Neural progenitor cell (in vitro differentiated cells): ENCODE measurements around the gene CCNG1. TPM values are rescaled to one million over a fixed set of nuclear protein-coding genes. Genes with fewer than 3 reads are reported as not detected.
A peak's percentile ranks its signal among the peaks of the same experiment; 100 is the strongest.

ENCODE experiments used
- DNase-seq: peaks from one replicate; pipeline ENCODE4 v3.0.0-alpha.2; 2016; ENCODE audit warnings: low spot score
- H2AFZ ChIP-seq: fragments of 200-600 bp; sonication (generic); replicated peaks from 2 replicates; pipeline ENCODE4 v1.6.1; 2016; ENCODE audit warnings: antibody characterized with exemption
- H3F3A ChIP-seq: fragments of 200-600 bp; sonication (generic); 2 replicates; pipeline ENCODE4 v1.6.1; 2016; ENCODE audit warnings: antibody characterized with exemption, low read depth
- H3K27ac ChIP-seq: fragments of 200-600 bp; sonication (generic); 2 replicates; pipeline ENCODE4 v1.5.1; 2016; ENCODE audit warnings: mild to moderate bottlenecking
- H3K27me3 ChIP-seq: fragments of 200-600 bp; sonication (generic); 2 replicates; pipeline ENCODE4 v1.6.1; 2016; ENCODE audit warnings: mild to moderate bottlenecking, moderate library complexity
- H3K36me3 ChIP-seq: fragments of 200-600 bp; sonication (generic); 2 replicates; pipeline ENCODE4 v1.5.1; 2016
- H3K4me1 ChIP-seq: fragments of 200-600 bp; sonication (generic); 2 replicates; pipeline ENCODE4 v1.6.1; 2016; ENCODE audit warnings: mixed run types
- H3K4me2 ChIP-seq: fragments of 200-600 bp; sonication (generic); 2 replicates; pipeline ENCODE4 v1.6.1; 2016
- H3K4me3 ChIP-seq: fragments of 200-600 bp; sonication (generic); 2 replicates; pipeline ENCODE4 v1.5.1; 2016
- H3K79me2 ChIP-seq: fragments of 200-600 bp; sonication (generic); 2 replicates; pipeline ENCODE4 v1.6.1; 2016; ENCODE audit warnings: low read depth
- H3K9ac ChIP-seq: fragments of 200-600 bp; sonication (generic); 2 replicates; pipeline ENCODE4 v1.6.1; 2016
- H3K9me3 ChIP-seq: fragments of 200-600 bp; sonication (generic); 2 replicates; pipeline ENCODE4 v1.5.1; 2016; ENCODE audit warnings: low read depth
- H4K20me1 ChIP-seq: fragments of 200-600 bp; sonication (generic); 2 replicates; pipeline ENCODE4 v1.6.1; 2016; ENCODE audit warnings: low read depth
- H3K27ac Mint-ChIP-seq: 3 replicates; pipeline ENCODE4 v1.8.0; 2021; ENCODE audit warnings: mixed read lengths
- H3K27me3 Mint-ChIP-seq: 2 replicates; pipeline ENCODE4 v1.8.0; 2022; ENCODE audit warnings: low read depth, mild to moderate bottlenecking, inconsistent platforms, moderate library complexity, mixed read lengths; ENCODE audit not compliant: insufficient read depth
- H3K36me3 Mint-ChIP-seq: 3 replicates; pipeline ENCODE4 v1.8.0; 2021; ENCODE audit warnings: mixed read lengths
- H3K4me1 Mint-ChIP-seq: 3 replicates; pipeline ENCODE4 v1.8.0; 2021; ENCODE audit warnings: mixed read lengths
- H3K4me3 Mint-ChIP-seq: 3 replicates; pipeline ENCODE4 v1.8.0; 2021; ENCODE audit warnings: mild to moderate bottlenecking, moderate library complexity, mixed read lengths
- H3K9me3 Mint-ChIP-seq: 3 replicates; pipeline ENCODE4 v1.8.0; 2020; ENCODE audit warnings: mixed read lengths
- EZH2 ChIP-seq: fragments of 200-600 bp; sonication (generic); IDR thresholded peaks from 2 replicates; pipeline ENCODE4 v1.6.1; 2017; ENCODE audit warnings: antibody characterized with exemption, mild to moderate bottlenecking, moderate library complexity
- EZH2phosphoT487 ChIP-seq: fragments of 200-600 bp; sonication (generic); IDR thresholded peaks from 2 replicates; pipeline ENCODE4 v1.6.1; 2017; ENCODE audit warnings: antibody characterized with exemption
- small RNA-seq: library from RNA; depleted of rRNA; stranded (forward); fragments of <200 nt; gene quantifications from one replicate; pipeline ENCODE3, GENCODE V24; 2015
- total RNA-seq: library from RNA; depleted of rRNA; stranded (reverse); fragments of >200 nt; gene quantifications from 2 replicates; pipeline ENCODE4 v1.2.3, GENCODE V29; 2015; ENCODE audit warnings: low replicate concordance
- TF ChIP-seq, protein P1 (sequence below): fragments of 200-600 bp; sonication (generic); IDR thresholded peaks from 2 replicates; pipeline ENCODE4 v1.5.1; 2017; ENCODE audit warnings: antibody characterized with exemption, mild to moderate bottlenecking

Gene CCNG1
- total RNA-seq, 1 donor from 2014 or later, result 933 TPM

DNA sequence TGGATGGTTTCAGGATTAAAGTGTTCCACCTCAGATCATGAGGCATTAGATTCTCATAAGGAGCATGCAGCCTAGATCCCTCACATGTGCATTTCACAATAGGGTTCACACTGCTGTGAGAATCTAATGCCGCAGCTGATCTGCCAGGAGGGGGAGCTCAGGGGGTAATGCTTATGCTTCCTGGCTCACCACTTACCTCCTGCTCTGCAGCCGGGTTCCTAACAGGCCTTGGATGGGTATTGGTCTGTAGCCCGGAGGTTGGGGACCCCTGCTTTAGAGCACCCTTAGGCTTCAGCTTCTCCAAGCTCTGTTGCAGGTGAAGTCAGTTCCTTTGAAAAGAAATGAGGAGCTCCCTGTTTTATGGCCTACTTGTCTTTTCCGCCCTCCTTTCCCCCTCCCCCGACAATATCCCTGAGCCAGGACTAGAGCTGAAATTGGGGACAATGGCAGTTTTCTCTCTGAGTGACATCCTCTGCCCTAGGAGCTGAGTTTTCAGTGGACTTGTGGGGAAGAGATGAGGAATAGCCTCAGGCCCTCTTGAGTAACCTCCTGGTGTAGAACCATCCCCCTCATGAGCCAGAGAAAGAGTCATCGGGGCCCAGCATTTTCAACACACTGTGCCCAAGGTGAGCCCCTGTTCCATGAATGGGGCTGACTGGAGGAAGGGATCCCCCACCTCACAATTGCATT lies 51.8 kb downstream of the CCNG1 start:
- no peak overlapping the region for H3K4me2 ChIP-seq
- no peak for TF ChIP-seq EZH2
- TF ChIP-seq, protein P1, sequence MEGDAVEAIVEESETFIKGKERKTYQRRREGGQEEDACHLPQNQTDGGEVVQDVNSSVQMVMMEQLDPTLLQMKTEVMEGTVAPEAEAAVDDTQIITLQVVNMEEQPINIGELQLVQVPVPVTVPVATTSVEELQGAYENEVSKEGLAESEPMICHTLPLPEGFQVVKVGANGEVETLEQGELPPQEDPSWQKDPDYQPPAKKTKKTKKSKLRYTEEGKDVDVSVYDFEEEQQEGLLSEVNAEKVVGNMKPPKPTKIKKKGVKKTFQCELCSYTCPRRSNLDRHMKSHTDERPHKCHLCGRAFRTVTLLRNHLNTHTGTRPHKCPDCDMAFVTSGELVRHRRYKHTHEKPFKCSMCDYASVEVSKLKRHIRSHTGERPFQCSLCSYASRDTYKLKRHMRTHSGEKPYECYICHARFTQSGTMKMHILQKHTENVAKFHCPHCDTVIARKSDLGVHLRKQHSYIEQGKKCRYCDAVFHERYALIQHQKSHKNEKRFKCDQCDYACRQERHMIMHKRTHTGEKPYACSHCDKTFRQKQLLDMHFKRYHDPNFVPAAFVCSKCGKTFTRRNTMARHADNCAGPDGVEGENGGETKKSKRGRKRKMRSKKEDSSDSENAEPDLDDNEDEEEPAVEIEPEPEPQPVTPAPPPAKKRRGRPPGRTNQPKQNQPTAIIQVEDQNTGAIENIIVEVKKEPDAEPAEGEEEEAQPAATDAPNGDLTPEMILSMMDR, result peak; percentile 27
- TF ChIP-seq EZH2phosphoT487, result no peak
- Mint-ChIP-seq H3K27me3 (no peaks in the 10 kb centered on the region), H3K27ac (no peak overlapping the region), H3K4me1 (no peaks in the 10 kb centered on the region), H3K4me3 (no peak overlapping the region), H3K36me3 (peaks cover 36% of the 10 kb centered on the region), H3K9me3 (no peaks in the 10 kb centered on the region)
- no peaks in the 10 kb centered on the region for H3K9me3 ChIP-seq
- no peak overlapping the region for H2AFZ ChIP-seq
- H3K9ac ChIP-seq, result no peak overlapping the region
- H3K27me3 ChIP-seq, result no peaks in the 10 kb centered on the region
- no peaks in the 10 kb centered on the region for H3F3A ChIP-seq
- H3K27ac ChIP-seq, result peak overlapping the region; percentile 25
- H4K20me1 ChIP-seq, result no peaks in the 10 kb centered on the region
- no peaks in the 10 kb centered on the region for H3K4me1 ChIP-seq
- peaks cover 3% of the 10 kb centered on the region for H3K79me2 ChIP-seq
- peaks cover 30% of the 10 kb centered on the region for H3K36me3 ChIP-seq
- DNase-seq, result no peak
- no peak overlapping the region for H3K4me3 ChIP-seq

GRCh38 chr5:163489745-163490075 lies 52.3 kb downstream of the CCNG1 start:
- no peak overlapping the region for H3K4me3 ChIP-seq
- Mint-ChIP-seq H3K9me3 (no peaks in the 10 kb centered on the region), H3K4me1 (no peaks in the 10 kb centered on the region), H3K4me3 (no peak overlapping the region), H3K27ac (no peak overlapping the region), H3K36me3 (peaks cover 34% of the 10 kb centered on the region), H3K27me3 (no peaks in the 10 kb centered on the region)
- H3K36me3 ChIP-seq, result peaks cover 25% of the 10 kb centered on the region
- H3K27ac ChIP-seq, result peak overlapping the region; percentile 25
- no peak overlapping the region for H3K9ac ChIP-seq
- TF ChIP-seq EZH2phosphoT487 (no peak), EZH2 (no peak)
- TF ChIP-seq, protein P1, result no peak
- no peaks in the 10 kb centered on the region for H3K4me1 ChIP-seq
- H4K20me1 ChIP-seq, result no peaks in the 10 kb centered on the region
- DNase-seq, result no peak
- peaks cover 3% of the 10 kb centered on the region for H3K79me2 ChIP-seq
- H3K27me3 ChIP-seq, result no peaks in the 10 kb centered on the region
- H3K4me2 ChIP-seq, result no peak overlapping the region
- H2AFZ ChIP-seq, result no peak overlapping the region
- no peaks in the 10 kb centered on the region for H3F3A ChIP-seq
- no peaks in the 10 kb centered on the region for H3K9me3 ChIP-seq

Small RNA genes within 50 kb of the gene (small RNA-seq; reads per million reads assigned to genes)
- not detected for gene AC008723.1

Other genes with a start within 250 kb of the CCNG1 start
- 30.0 and 68.2 TPM in 2 replicates for gene NUDCD2, start 22.5 kb downstream of the CCNG1 start, total RNA-seq
- gene HMMR, start 23.0 kb downstream of the CCNG1 start, total RNA-seq, result 144 and 225 TPM in 2 replicates
- 44.7 and 69.0 TPM in 2 replicates for gene MAT2B, start 68.0 kb downstream of the CCNG1 start, total RNA-seq